K562 (cell line): ENCODE results near the gene THADA. TPM values are rescaled to one million over a fixed set of nuclear protein-coding genes. Genes with fewer than 3 reads are reported as not detected.

Experiments used
- BCL6 ChIP-seq: fragments of 250-450 bp; sonication (Bioruptor Pico); IDR thresholded peaks from 2 replicates; pipeline ENCODE4 v1.4.0; 2020
- FOXK2 ChIP-seq, 2 experiments: fragments of 450-650 bp; IDR thresholded peaks in 1 of 2; conservative IDR thresholded peaks in 1 of 2; 2 replicates each; pipeline ENCODE4 v1.6.1; 2016; ENCODE audit warnings: low read depth in 2 of 2, mild to moderate bottlenecking in 1 of 2
- FOXP1 ChIP-seq: sonication (generic); formaldehyde crosslinking; IDR thresholded peaks from 2 replicates; pipeline ENCODE4 v1.8.0; 2022; ENCODE audit warnings: mild to moderate bottlenecking, missing genetic modification reagents
- JUN ChIP-seq, 2 experiments: sonication (generic) in 1 of 2; formaldehyde crosslinking in 1 of 2; IDR thresholded peaks; 2 replicates each; pipeline versions ENCODE4 v1.6.1 to v1.8.0; 2012 to 2022; ENCODE audit warnings: borderline replicate concordance in 2 of 2, mild to moderate bottlenecking in 2 of 2, improper control_type of control experiment in 1 of 2, low read depth in 1 of 2, low read length in 1 of 2, missing genetic modification reagents in 1 of 2
- MECOM ChIP-seq: fragments of 250-450 bp; sonication (Bioruptor Pico); IDR thresholded peaks from 2 replicates; pipeline ENCODE4 v1.8.0; 2022; ENCODE audit warnings: inconsistent platforms
- NCOA1 ChIP-seq: fragments of 450-650 bp; IDR thresholded peaks from 2 replicates; pipeline ENCODE4 v1.6.1; 2016; ENCODE audit warnings: low read depth
- NR4A1 ChIP-seq, 2 experiments: fragments of 250-450 bp in 1 of 2; fragments of 450-650 bp in 1 of 2; sonication (Bioruptor Pico) in 1 of 2; IDR thresholded peaks; 2 replicates each; pipeline versions ENCODE4 v1.4.0 to v1.6.1; 2016 to 2020; ENCODE audit warnings: mild to moderate bottlenecking in 2 of 2, missing compliant biosample characterization in 1 of 2, missing genetic modification characterization in 1 of 2, moderate library complexity in 1 of 2
- PML ChIP-seq: IDR thresholded peaks from 2 replicates; pipeline ENCODE4 v1.6.1; 2012; ENCODE audit warnings: low read length, inconsistent platforms
- PPARD ChIP-seq: fragments of 250-450 bp; sonication (Bioruptor Pico); IDR thresholded peaks from 2 replicates; pipeline ENCODE4 v1.8.0; 2022; ENCODE audit warnings: inconsistent platforms, mild to moderate bottlenecking, moderate library complexity
- ZBED1 ChIP-seq: IDR thresholded peaks from 2 replicates; pipeline ENCODE4 v1.6.1; 2014
- ZNF3 ChIP-seq: fragments of 250-450 bp; sonication (Bioruptor Pico); IDR thresholded peaks from 2 replicates; pipeline ENCODE4 v1.5.0; 2021; ENCODE audit warnings: mild to moderate bottlenecking, moderate library complexity
- ZNF311 ChIP-seq: fragments of 250-450 bp; sonication (Bioruptor Pico); IDR thresholded peaks from 2 replicates; pipeline ENCODE4 v1.4.0; 2020; ENCODE audit warnings: mild to moderate bottlenecking, moderate library complexity
- ZNF445 ChIP-seq: fragments of 250-450 bp; sonication (Bioruptor Pico); IDR thresholded peaks from 2 replicates; pipeline ENCODE4 v1.4.0; 2020; ENCODE audit warnings: low read depth, mild to moderate bottlenecking, moderate library complexity
- ZNF707 ChIP-seq: fragments of 250-450 bp; sonication (Bioruptor Pico); conservative IDR thresholded peaks from 2 replicates; pipeline ENCODE4 v1.8.0; 2022; ENCODE audit warnings: inconsistent platforms, mild to moderate bottlenecking, moderate library complexity
- ZNF76 ChIP-seq: fragments of 250-450 bp; sonication (Bioruptor Pico); IDR thresholded peaks from 2 replicates; pipeline ENCODE4 v1.4.0; 2020; ENCODE audit warnings: mild to moderate bottlenecking, moderate library complexity, borderline replicate concordance
- polyA plus RNA-seq, 8 experiments: library from polyadenylated mRNA; depleted of rRNA in 4 of 8; stranded (reverse) in 5 of 8; unstranded in 3 of 8; fragments of >200 nt; fragmentation: Nextera tagmentation in 2 of 8; fragmentation: Illumina TruSeq in 1 of 8; extraction: Ambion mirVana in 2 of 8; extraction: Trizol in 1 of 8; gene quantifications; 2 replicates each; pipeline versions ENCODE4 v1.2.1 to v1.2.3, GENCODE V29; 2011 to 2014; ENCODE audit warnings: inconsistent platforms in 1 of 8, missing spikeins in 1 of 8
- total RNA-seq, 7 experiments: library from RNA; depleted of rRNA in 6 of 7; stranded (reverse); fragments of >200 nt in 6 of 7; fragmentation: Illumina TruSeq in 2 of 7; extraction: Trizol in 2 of 7; gene quantifications; 2 replicates each; pipeline versions ENCODE4 v1.2.1 to v1.2.3, GENCODE V29; 2011 to 2021; ENCODE audit warnings: low replicate concordance in 1 of 7
- TF ChIP-seq, protein P1 (sequence below): fragments of 200-800 bp; sonication (Bioruptor generic); IDR thresholded peaks from 2 replicates; pipeline ENCODE4 v1.6.1; 2016; ENCODE audit warnings: missing genetic modification characterization, missing compliant biosample characterization
- TF ChIP-seq, protein P2 (sequence below): IDR thresholded peaks from 3 replicates; pipeline ENCODE4 v1.6.1; 2011; ENCODE audit warnings: borderline replicate concordance, mild to moderate bottlenecking; ENCODE audit not compliant: insufficient read length, insufficient read depth
- TF ChIP-seq, protein P3 (sequence below), 2 experiments: IDR thresholded peaks; 2 replicates each; pipeline ENCODE4 v1.6.1; 2011; ENCODE audit warnings: borderline replicate concordance in 1 of 2, control low read depth in 1 of 2, low read depth in 1 of 2, low read length in 1 of 2, mild to moderate bottlenecking in 1 of 2, mixed read lengths in 1 of 2, moderate library complexity in 1 of 2; ENCODE audit not compliant: insufficient read depth in 1 of 2, insufficient read length in 1 of 2, poor library complexity in 1 of 2, severe bottlenecking in 1 of 2; ENCODE audit errors: extremely low read depth in 1 of 2
- TF ChIP-seq, protein P4 (sequence below): sonication (generic); formaldehyde crosslinking; IDR thresholded peaks from 2 replicates; pipeline ENCODE4 v1.9.0; 2022; ENCODE audit warnings: mild to moderate bottlenecking, missing genetic modification reagents

THADA gene
- total and polyA plus RNA-seq, 9 of the 15 experiments (the other 6 are each of a cell fraction or from before 2014, with no cell fraction given), result 17.8 to 34.7 (median 31.9) TPM

DNA sequence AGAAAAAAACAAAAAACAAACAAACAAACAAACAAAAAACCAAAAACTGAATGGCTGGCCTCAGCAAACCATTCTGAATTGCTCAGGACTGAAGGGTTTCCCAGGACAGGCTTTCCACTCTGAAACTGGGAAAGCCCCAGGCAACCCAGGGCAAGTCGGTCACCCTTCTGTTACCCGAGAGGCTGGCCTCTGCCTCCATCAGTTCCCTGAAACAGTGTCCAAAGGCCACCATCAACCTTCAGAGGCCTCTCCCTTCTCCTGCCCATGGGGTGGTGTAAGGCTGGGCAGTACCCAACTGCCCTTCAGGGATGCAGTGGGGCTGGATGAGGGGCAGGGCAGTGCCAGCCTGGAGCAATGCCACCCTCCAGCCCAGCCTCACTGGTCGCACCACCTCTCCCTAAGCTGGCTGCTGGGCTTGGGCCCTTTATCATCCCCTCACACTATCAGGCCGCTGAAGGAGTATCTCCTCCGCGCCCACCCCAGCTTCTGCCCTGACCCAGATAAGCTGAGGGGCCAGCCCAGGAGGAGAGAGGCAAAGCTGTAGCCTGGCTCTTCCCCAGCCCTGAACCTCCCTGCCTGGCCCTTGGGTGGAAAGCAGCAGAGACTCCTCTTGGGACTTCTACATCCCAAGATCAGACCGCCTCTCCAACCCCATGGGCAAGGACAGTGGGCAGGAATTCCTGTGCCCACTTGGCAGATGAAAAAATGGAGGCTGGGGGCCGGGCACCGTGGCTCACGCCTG, 405.4 kb downstream of the THADA start (continued):
- TF ChIP-seq, protein P1, sequence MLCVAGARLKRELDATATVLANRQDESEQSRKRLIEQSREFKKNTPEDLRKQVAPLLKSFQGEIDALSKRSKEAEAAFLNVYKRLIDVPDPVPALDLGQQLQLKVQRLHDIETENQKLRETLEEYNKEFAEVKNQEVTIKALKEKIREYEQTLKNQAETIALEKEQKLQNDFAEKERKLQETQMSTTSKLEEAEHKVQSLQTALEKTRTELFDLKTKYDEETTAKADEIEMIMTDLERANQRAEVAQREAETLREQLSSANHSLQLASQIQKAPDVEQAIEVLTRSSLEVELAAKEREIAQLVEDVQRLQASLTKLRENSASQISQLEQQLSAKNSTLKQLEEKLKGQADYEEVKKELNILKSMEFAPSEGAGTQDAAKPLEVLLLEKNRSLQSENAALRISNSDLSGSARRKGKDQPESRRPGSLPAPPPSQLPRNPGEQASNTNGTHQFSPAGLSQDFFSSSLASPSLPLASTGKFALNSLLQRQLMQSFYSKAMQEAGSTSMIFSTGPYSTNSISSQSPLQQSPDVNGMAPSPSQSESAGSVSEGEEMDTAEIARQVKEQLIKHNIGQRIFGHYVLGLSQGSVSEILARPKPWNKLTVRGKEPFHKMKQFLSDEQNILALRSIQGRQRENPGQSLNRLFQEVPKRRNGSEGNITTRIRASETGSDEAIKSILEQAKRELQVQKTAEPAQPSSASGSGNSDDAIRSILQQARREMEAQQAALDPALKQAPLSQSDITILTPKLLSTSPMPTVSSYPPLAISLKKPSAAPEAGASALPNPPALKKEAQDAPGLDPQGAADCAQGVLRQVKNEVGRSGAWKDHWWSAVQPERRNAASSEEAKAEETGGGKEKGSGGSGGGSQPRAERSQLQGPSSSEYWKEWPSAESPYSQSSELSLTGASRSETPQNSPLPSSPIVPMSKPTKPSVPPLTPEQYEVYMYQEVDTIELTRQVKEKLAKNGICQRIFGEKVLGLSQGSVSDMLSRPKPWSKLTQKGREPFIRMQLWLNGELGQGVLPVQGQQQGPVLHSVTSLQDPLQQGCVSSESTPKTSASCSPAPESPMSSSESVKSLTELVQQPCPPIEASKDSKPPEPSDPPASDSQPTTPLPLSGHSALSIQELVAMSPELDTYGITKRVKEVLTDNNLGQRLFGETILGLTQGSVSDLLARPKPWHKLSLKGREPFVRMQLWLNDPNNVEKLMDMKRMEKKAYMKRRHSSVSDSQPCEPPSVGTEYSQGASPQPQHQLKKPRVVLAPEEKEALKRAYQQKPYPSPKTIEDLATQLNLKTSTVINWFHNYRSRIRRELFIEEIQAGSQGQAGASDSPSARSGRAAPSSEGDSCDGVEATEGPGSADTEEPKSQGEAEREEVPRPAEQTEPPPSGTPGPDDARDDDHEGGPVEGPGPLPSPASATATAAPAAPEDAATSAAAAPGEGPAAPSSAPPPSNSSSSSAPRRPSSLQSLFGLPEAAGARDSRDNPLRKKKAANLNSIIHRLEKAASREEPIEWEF (CRISPR knock-in tag), result no peak
- TF ChIP-seq ZBED1 (peak; percentile 70; the same call in 1 of the 2 replicates), ZNF76 (CRISPR knock-in tag) (peak; percentile 63; the same call in 1 of the 2 replicates), NCOA1 (peak; percentile 19; the same call in 1 of the 2 replicates), ZNF311 (CRISPR knock-in tag) (peak; percentile 69), JUN (IDR thresholded peaks at IDR 0.05; ENCODE audit: borderline replicate concordance, low read depth, low read length) (no peak), JUN (CRISPR knock-in tag; IDR thresholded peaks at IDR 0.05; ENCODE audit: borderline replicate concordance) (no peak), ZNF707 (CRISPR knock-in tag) (peak; percentile 46), NR4A1 (CRISPR knock-in tag; IDR thresholded peaks at IDR 0.05) (peak; percentile 86; the same call in 1 of the 2 replicates), NR4A1 (tag; IDR thresholded peaks at IDR 0.05) (peak; percentile 91), FOXP1 (CRISPR knock-in tag) (no peak), ZNF3 (CRISPR knock-in tag) (no peak), MECOM (CRISPR knock-in tag) (peak; percentile 56; the same call in 1 of the 2 replicates), PPARD (CRISPR knock-in tag) (no peak), FOXK2 (conservative IDR thresholded peaks at IDR 0.05 in 1 of 2, IDR thresholded peaks at IDR 0.05 in 1 of 2; ENCODE audit: low read depth in 2 of 2) (no peak), ZNF445 (peak; percentile 69; the same call in 1 of the 2 replicates), PML (peak; percentile 66; the same call in 1 of the 2 replicates), BCL6 (CRISPR knock-in tag) (0 out of 2 replicates have a peak, but pooled peaks have one; percentile 18)
- TF ChIP-seq, protein P2, sequence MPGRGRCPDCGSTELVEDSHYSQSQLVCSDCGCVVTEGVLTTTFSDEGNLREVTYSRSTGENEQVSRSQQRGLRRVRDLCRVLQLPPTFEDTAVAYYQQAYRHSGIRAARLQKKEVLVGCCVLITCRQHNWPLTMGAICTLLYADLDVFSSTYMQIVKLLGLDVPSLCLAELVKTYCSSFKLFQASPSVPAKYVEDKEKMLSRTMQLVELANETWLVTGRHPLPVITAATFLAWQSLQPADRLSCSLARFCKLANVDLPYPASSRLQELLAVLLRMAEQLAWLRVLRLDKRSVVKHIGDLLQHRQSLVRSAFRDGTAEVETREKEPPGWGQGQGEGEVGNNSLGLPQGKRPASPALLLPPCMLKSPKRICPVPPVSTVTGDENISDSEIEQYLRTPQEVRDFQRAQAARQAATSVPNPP, result no peak
- TF ChIP-seq, protein P3, sequence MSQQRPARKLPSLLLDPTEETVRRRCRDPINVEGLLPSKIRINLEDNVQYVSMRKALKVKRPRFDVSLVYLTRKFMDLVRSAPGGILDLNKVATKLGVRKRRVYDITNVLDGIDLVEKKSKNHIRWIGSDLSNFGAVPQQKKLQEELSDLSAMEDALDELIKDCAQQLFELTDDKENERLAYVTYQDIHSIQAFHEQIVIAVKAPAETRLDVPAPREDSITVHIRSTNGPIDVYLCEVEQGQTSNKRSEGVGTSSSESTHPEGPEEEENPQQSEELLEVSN (IDR thresholded peaks at IDR 0.05; ENCODE audit: borderline replicate concordance in 1 of 2, extremely low read depth in 1 of 2, insufficient read depth in 1 of 2, insufficient read length in 1 of 2, low read depth in 1 of 2, low read length in 1 of 2, poor library complexity in 1 of 2, severe bottlenecking in 1 of 2), result peak in 1 of 2 experiments; percentile 5
- TF ChIP-seq, protein P4, sequence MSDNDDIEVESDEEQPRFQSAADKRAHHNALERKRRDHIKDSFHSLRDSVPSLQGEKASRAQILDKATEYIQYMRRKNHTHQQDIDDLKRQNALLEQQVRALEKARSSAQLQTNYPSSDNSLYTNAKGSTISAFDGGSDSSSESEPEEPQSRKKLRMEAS (CRISPR knock-in tag), result 0 out of 2 replicates have a peak, but pooled peaks have one; percentile 32
